Measurements from ENCODE around the gene TIMM10.
"Not testable (repeated sequence)": the region's sequence is repeated elsewhere in the genome, so short reads cannot be mapped to it uniquely, and the experiment has no call there.

TIMM10 gene

GRCh38 chr11:57541169-57541568 is 10.6 kb upstream of the TIMM10 start:
- no peak for DNase-seq

- DNase-seq = no peak
Measured at GRCh38 chr11:57539342-57539741, 8.8 kb upstream of the TIMM10 start.

GRCh38 chr11:57536947-57537619 is 6.5 kb upstream of the TIMM10 start, which contains the start of gene SMTNL1:
TSS of gene SMTNL1 (plus strand) at chr11:57537595. CDS start at chr11:57542643, 5,048 bp downstream.
- no peak for DNase-seq

- DNase-seq = not testable (repeated sequence)
Measured at GRCh38 chr11:57534449-57534848, 3.9 kb upstream of the TIMM10 start.

GRCh38 chr11:57530215-57530595 is 349 bp downstream of the TIMM10 start:
- DNase-seq = no peak

- no peak for DNase-seq
Measured at GRCh38 chr11:57529012-57529411, 1.5 kb downstream of the TIMM10 start.

GRCh38 chr11:57527056-57527631 is 3.4 kb downstream of the TIMM10 start:
- peak; percentile 65 to 79 for DNase-seq

- DNase-seq = no peak
Measured at GRCh38 chr11:57523419-57523818, 7.1 kb downstream of the TIMM10 start.

GRCh38 chr11:57521116-57521515 is 9.4 kb downstream of the TIMM10 start:
- DNase-seq = no peak

- DNase-seq = no peak
Measured at GRCh38 chr11:57516061-57516443, 14.5 kb downstream of the TIMM10 start.

- DNase-seq = peak; percentile 63 to 64
Measured at GRCh38 chr11:57515332-57516060, 15.1 kb downstream of the TIMM10 start, which contains the start of gene SLC43A1. TSS of gene SLC43A1 (minus strand) at chr11:57515702. CDS start at chr11:57514111, 1,591 bp downstream.

- peak; percentile 35 to 41 for DNase-seq
Measured at GRCh38 chr11:57514538-57515331, 15.8 kb downstream of the TIMM10 start.

- DNase-seq = peak; percentile 24 to 35
Measured at GRCh38 chr11:57513911-57514537, 16.5 kb downstream of the TIMM10 start.

- peak in 1 of 2 experiments; percentile 22 for DNase-seq
Measured at GRCh38 chr11:57513452-57513795, 17.1 kb downstream of the TIMM10 start.

GRCh38 chr11:57512646-57513451 is 17.7 kb downstream of the TIMM10 start:
- DNase-seq = no peak

- DNase-seq = no peak
Measured at GRCh38 chr11:57511741-57512430, 18.7 kb downstream of the TIMM10 start.

GRCh38 chr11:57508341-57509170 is 22.0 kb downstream of the TIMM10 start:
- no peak for DNase-seq

- DNase-seq = no peak
Measured at GRCh38 chr11:57506522-57506921, 24.0 kb downstream of the TIMM10 start.

GRCh38 chr11:57504511-57504910 is 26.0 kb downstream of the TIMM10 start:
- no peak for DNase-seq

- DNase-seq = no peak
Measured at GRCh38 chr11:57502870-57503269, 27.7 kb downstream of the TIMM10 start.

Measured in Kasumi-1 (cell line).